GM19372 (cell line): ENCODE measurements around the gene TMEM179.

Experiments used
- ATAC-seq: cut with Tn5 transposase; IDR thresholded peaks from one replicate; pipeline ENCODE4 v1.9.1; 2021; ENCODE audit warnings: mild to moderate bottlenecking, low read depth, moderate library complexity; ENCODE audit not compliant: unreplicated experiment

The TMEM179 gene

DNA sequence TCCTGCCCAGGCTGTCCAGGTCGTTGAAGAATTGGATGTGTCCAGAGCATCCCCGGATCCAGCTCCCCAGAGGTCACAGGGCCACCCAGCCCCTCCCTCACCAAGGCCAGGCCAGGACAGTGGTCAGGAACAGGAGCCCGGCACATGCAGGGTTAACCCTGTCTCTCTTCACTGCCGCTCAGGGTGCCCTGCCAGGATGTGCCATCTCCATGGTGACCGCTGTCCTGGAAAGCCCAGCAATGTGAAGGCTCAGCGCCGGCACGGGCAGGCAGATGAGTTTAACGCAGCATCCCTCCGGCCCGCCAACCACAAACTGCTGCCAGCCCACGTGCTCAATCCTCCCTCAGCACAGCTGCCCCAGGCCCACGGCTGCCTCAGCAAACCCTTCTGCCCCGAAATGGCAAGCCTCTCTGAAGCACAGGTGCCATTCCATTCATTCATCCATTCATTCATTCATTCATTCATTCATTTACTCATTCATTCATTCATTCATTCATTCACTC is 4.4 kb downstream of the TMEM179 start:
- ATAC-seq, result no peak

DNA sequence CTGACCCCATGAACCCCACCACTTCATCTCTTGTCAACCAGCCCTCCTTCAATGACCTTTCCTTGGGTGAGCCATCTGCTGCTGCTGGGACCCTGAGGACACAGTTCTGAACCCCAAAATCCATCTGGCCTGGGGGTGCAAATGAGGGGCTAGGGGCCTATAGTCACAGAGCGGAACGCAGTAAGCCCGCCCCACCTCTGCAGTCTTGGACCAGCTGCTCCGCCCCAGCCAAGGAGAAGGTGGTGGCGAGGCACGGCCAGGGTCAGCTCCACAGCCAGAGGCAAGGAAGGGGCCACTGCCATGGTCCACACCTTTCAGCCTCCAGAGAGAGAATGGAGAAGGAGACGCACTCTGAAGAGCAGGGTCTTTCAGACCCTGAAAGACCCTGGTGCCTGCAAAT is 5.1 kb downstream of the TMEM179 start:
- no peak for ATAC-seq

GRCh38 chr14:104598910-104599273 is 5.7 kb downstream of the TMEM179 start:
- ATAC-seq, result no peak

GRCh38 chr14:104598039-104598909 is 6.3 kb downstream of the TMEM179 start:
- ATAC-seq, result no peak

DNA sequence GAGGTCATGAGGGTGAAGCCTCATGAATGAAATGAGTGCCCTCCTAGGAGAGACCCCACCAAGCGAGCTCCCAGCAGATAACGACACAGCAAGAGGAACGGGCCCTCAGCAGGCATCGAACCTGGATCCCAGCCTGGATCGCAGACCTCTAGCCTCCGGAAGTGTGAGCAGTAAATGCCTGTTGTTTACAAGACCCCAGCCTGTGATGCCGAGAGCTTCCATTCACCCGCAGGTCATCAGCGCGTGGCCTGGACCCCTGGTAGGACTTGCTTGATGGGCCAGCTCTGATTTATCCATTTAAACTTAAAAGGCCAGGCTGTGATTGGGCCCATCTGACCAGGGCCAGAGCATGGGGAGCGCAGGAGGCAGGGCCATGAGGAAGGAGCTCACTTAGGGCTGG is 7.0 kb downstream of the TMEM179 start:
- no peak for ATAC-seq

DNA sequence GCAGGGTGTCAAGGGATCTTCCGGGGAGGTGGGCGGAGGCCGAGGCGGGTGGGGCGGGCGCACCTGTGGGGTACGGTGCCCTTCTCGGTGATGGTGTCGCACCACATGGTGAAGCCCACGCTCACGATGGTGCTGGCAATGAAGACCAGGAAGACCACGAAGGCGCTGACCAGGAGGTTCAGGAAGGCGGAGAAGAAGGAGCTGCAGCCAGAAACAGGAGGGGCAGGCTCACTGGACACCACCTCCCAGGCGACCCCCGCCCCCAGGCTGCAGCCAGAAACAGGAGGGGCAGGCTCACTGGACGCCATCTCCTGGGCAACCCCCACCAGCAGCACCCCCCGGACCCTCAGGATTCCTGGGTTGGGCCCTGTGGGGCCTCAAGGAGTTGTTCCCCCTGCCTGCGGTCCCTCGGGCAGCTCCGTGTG is 7.6 kb downstream of the TMEM179 start:
- no peak for ATAC-seq

DNA sequence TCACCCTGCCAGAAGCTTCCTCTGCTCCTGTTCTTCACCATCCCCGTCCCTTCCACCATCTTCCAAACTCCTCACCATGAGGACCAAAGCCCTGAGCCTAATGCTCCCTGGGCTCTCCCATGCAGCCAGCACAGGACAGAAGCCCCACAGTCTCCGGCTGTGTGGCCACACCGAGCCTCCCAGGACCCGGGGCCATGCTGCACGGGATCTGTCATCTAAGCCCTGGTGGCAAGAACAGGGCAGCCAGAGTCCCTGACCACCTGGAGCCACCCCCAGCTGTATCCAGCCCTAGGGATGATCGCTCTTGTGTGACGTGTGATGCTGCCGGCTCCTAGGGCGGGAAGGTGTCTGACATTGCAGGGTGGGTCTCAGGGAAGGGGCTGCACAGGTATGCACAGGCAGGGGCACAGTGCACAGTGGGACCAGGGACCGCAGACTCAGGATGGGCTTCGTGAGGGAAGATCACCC is 8.1 kb downstream of the TMEM179 start:
- no peak for ATAC-seq

- no peak for ATAC-seq
These were observed 8.6 kb downstream of the TMEM179 start for GRCh38 chr14:104595911-104596450.

DNA sequence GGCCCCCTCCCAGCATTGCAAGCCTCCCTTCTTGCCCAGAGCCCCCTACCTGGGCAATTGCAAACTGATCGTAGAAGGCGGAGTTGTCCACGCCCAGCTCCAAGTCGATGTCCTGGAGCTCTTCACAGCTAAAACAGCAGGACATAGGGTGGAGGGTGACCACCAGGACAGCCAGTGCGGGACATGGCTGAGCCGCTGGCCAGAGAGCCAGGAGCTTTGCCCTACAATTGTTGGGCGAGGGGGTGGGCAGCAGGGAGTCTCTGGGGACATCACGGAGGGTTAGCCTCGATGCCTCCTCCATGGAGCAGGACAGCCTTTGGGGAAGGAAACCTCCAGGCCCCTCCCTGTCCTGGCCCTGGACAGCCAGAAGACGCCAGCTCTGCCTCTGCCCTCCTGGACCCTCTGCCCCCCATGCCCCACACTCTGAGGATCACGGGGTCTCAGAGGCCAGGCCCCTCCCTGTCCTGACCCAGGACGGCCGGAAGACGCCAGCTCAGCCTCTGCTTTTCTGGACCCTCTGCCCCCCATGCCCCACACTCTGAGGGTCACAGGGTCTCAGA is 9.4 kb downstream of the TMEM179 start:
- ATAC-seq, result no peak

DNA sequence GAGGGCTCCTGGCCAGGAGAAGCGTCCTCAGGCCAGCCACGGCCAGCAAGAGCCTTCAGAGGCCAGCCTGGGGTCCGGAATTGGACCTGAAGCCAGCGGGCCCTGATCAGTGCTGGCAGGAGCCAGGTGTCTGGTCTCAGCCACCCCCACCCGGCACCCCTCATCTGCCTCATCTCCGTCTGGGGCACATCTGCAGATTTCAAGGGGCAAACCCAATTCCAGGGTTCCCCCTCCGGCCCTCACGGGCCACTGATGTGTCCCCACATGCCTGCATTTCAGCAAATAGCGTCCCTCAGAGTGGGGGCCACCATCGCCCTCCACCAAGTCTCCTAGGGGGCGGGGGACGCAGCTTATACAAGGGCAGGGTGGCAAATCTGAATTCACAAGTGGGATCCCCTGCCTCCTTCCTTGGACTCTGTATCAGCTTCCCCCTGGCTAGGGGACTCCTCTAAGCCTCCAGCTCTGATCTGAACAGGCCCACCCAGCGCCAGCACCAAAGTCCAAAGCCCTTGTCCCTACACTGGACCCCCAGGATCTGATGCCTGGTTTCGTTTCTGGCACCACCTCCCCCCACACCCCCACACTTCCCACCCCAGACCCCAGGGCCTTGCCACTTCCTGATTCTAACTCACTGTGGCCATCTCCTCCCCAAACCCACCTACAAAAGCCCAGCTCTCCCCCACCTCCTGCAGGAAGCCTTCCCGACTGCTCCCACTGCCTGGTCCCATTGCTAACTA is 10.1 kb downstream of the TMEM179 start:
- ATAC-seq, result no peak

- ATAC-seq, result no peak
These were observed 10.8 kb downstream of the TMEM179 start for GRCh38 chr14:104593710-104594136.

GRCh38 chr14:104593241-104593701 is 11.3 kb downstream of the TMEM179 start:
- ATAC-seq, result no peak

DNA sequence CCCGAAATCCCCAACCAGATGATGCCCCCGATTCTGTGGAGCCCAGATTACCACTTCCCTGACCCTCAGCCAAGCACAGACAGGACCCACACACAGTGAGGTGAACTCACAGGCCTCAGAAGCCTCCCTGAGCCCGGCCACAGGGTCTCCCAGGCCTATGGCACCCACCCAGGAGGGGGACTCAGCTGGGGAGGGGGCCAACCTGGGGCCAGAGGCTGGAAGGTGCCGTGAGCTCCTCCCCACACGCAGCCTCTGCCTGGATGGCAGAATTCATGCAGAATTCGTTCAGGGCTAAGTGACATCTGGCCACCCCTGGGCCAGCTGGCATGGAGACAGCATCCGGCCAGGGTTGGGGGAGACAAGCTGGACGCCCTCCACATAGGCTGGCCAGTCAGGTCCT is 11.8 kb downstream of the TMEM179 start:
- ATAC-seq, result no peak

GRCh38 chr14:104592292-104592672 is 12.3 kb downstream of the TMEM179 start:
- ATAC-seq, result no peak

DNA sequence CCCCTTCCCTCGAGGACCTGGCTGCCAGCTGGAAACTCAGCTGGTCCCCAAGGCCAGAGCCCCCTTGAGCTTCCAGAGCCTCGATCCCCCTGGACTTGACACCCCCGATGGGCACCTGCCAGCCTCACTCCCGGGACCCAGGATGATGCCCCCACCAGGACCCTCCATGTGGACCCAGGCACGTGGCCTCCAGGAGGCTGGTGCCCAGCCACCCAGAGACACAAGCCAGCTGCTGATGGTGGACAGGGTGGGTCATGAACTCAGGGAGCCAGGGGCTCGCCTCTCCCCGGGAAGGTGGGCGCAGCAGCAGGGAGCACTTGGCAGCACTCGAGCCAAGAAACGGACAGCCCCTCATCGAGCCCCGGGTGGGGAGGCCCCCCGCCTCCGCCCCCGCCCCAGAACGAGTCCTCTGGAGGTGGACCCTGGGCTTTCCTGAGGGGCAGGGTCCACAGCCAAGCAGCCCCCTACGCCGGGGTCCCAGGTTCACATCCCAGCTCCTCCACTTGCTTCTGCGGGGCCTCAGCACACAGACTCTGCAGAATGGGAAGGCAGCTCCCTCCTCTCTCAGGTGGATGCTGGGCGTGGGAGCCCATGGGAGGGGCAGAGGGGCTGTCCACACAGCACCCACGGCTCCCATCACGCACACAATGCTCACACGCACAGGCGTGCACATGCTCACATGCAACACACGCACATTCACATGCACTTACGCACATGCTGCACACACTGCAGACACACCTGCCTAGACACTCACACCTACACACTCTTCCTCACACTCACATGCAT is 12.9 kb downstream of the TMEM179 start:
- ATAC-seq, result no peak

DNA sequence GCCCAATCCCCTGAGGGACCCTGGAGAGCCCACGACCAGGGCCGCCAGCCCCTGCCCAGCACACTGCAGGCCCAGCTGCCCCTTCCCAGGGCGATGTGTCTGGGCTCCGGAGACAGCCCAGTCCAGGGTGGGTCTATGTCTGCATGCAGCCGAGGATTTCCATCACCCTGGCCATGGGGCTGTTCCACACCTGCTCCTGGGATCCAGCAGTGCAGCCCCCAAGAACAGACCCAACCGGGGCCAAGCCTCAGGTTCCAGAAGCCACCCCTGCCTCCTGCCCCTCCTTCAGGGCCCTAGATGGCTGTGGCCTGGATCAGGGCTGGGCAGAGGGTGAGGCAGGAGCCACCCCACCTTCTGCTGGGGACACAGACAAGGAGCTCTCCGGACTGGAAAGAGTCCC is 13.5 kb downstream of the TMEM179 start:
- no peak for ATAC-seq

DNA sequence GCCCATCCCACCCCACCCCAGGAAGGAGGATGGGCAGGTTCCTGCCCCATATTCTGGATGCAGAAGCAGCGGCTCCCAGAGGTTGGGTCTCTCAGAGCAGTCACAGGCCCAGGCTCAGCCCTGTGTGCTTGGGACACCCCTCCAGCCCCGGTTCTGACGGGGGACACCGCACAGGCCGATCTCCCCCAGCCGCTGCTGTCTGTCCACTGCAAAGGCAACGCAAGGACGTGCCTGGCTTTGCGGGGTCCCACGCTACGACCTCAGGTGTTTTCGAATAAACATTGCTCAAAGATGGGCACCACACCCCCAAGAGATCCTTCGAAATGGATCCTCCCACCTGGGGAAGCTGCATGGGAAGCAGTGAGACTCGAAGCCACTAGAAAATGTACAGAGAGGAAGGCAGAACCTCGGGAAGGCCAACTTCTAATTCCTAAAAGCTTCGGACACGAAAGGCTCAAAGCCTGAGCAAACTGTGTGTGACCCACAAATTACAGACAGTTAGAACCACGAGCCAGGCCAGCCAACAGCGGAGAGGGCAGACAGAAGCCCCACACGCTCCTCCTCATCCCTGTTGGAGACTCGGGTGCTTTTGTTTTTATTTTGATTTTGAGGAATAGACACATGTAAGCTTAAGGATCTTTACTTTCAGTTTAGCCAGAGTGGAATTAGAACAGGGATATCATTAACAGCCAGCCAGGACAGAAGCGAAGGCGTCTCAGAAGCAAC is 14.2 kb downstream of the TMEM179 start:
- no peak for ATAC-seq

DNA sequence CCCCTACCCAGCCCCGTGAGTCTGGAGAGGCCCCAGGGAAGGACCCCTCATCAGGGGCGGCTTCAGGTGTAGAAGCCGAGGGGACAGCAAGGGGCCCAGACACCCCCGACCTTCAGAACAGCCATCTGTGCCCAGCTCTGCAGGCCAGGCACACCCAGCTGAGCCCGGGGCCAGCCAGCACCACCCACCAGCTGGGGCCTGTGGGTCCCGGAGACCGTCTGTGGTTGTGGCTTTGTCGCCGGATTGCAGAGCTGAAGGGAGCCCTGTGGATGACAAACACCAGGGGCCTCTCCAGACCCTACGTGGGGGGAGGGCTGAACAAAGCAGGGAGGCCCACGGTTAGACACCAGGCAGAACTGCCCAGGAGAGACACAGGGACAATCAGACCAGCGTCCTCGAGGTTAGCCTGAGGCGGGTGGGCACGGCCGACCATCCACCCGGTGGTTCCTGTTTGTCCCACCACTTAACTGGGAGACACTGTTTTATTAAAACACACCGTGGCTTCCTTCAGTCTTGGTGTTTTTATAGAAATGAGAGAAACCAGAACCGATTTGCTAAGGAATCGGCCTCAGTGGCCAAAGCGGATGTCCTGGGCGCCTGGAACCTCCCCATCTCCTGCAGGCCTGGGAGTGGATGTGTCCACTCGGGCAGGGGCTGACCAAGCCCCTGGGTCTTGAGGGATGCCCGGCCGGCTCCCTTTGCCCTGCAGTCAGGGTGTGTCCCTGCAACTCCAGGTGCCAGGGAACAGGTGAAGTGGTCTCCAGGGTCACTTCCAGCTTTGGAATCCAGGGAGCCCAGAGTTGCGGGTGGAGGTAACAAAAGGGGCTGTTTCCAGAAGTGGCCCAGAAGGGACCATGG is 15.0 kb downstream of the TMEM179 start:
- no peak for ATAC-seq
